Osteocyte (in vitro differentiated cells): ENCODE results near the gene RUNX2. TPM values are rescaled to one million over a fixed set of nuclear protein-coding genes. Genes with fewer than 3 reads are reported as not detected.

Experiments
- DNase-seq: peaks from one replicate; pipeline ENCODE4 v3.0.0; 2021; ENCODE audit warnings: mixed read lengths; ENCODE audit not compliant: unreplicated experiment; ENCODE audit errors: extremely low spot score
- H3K27ac Mint-ChIP-seq: one replicate; pipeline ENCODE4 v1.8.0; 2021; ENCODE audit warnings: mild to moderate bottlenecking, mixed read lengths; ENCODE audit not compliant: unreplicated experiment
- H3K27me3 Mint-ChIP-seq: one replicate; pipeline ENCODE4 v1.8.0; 2021; ENCODE audit warnings: mixed read lengths; ENCODE audit not compliant: unreplicated experiment
- H3K36me3 Mint-ChIP-seq: one replicate; pipeline ENCODE4 v1.8.0; 2021; ENCODE audit warnings: mixed read lengths; ENCODE audit not compliant: unreplicated experiment
- H3K4me1 Mint-ChIP-seq: one replicate; pipeline ENCODE4 v1.8.0; 2021; ENCODE audit warnings: mixed read lengths; ENCODE audit not compliant: unreplicated experiment
- H3K4me3 Mint-ChIP-seq: one replicate; pipeline ENCODE4 v1.8.0; 2021; ENCODE audit warnings: mild to moderate bottlenecking, moderate library complexity, mixed read lengths; ENCODE audit not compliant: unreplicated experiment
- H3K9me3 Mint-ChIP-seq: one replicate; pipeline ENCODE4 v1.8.0; 2021; ENCODE audit warnings: mixed read lengths; ENCODE audit not compliant: unreplicated experiment
- total RNA-seq: library from RNA; stranded (reverse); gene quantifications from 2 replicates; pipeline ENCODE4 v1.2.1, GENCODE V29; 2021
- TF ChIP-seq, protein P1 (sequence below): fragments of 200-600 bp; sonication (generic); IDR thresholded peaks from 2 replicates; pipeline ENCODE4 v1.5.0; 2021; ENCODE audit warnings: antibody characterized with exemption, mild to moderate bottlenecking, moderate library complexity

The RUNX2 gene
- total RNA-seq, 1 donor from 2014 or later, result 28.1 TPM

DNA sequence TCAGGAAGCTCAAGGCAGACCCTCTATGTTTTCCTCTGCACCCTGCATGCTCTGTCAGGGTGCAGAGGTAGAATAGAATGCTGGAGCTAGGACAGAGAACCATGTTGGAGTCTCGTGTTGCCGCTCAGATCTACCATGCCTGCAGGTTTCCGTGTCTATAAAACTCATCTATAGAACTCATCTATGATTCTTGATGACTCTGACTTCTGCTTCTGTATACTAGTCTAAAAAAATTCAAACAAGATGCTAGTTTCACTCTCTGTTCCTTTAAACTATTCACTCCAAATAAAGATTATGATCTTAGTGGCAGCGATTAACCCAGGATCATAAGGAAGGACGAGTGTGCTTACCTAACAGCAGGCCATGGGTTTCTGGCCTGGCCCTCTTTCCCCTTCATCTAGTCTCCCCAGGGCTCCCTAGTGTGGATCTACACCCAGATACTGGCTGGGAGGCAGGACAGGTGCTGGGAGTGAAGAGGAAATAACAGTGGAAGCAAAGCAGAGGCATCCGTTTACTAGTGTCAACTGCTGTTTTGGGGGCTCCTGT is 212.3 kb downstream of the RUNX2 start:
- no peak overlapping the region for H3K4me3 Mint-ChIP-seq
- peaks cover 28% of the 10 kb centered on the region for H3K4me1 Mint-ChIP-seq
- DNase-seq, result no peak
- no peak overlapping the region for H3K27ac Mint-ChIP-seq
- TF ChIP-seq, protein P1, sequence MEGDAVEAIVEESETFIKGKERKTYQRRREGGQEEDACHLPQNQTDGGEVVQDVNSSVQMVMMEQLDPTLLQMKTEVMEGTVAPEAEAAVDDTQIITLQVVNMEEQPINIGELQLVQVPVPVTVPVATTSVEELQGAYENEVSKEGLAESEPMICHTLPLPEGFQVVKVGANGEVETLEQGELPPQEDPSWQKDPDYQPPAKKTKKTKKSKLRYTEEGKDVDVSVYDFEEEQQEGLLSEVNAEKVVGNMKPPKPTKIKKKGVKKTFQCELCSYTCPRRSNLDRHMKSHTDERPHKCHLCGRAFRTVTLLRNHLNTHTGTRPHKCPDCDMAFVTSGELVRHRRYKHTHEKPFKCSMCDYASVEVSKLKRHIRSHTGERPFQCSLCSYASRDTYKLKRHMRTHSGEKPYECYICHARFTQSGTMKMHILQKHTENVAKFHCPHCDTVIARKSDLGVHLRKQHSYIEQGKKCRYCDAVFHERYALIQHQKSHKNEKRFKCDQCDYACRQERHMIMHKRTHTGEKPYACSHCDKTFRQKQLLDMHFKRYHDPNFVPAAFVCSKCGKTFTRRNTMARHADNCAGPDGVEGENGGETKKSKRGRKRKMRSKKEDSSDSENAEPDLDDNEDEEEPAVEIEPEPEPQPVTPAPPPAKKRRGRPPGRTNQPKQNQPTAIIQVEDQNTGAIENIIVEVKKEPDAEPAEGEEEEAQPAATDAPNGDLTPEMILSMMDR, result no peak
- no peaks in the 10 kb centered on the region for H3K9me3 Mint-ChIP-seq
- no peaks in the 10 kb centered on the region for H3K27me3 Mint-ChIP-seq
- H3K36me3 Mint-ChIP-seq, result peaks cover 14% of the 10 kb centered on the region

DNA sequence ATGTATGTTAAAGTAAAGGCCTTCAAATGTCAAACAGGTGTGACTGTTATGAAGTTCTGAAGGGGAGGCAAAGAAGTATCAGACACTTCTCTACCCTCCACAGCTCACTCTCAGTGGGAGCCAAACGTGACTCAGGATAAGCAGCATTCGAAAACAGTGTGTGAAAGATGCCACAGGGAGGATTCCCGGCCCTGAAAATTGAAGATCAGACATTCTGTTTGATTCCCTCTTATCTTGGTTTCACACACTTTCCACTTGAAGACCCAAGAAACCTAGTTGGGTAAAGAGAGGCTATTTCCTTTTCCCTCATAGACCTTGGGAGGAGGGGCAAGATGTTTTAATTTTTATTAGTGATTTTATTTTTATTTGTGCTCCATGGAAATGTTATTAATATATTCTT is 213.8 kb downstream of the RUNX2 start:
- TF ChIP-seq, protein P1, result no peak
- Mint-ChIP-seq H3K4me3 (no peak overlapping the region), H3K36me3 (peaks cover 11% of the 10 kb centered on the region), H3K4me1 (peaks cover 28% of the 10 kb centered on the region), H3K27ac (no peak overlapping the region), H3K27me3 (no peaks in the 10 kb centered on the region), H3K9me3 (no peaks in the 10 kb centered on the region)
- no peak for DNase-seq

DNA sequence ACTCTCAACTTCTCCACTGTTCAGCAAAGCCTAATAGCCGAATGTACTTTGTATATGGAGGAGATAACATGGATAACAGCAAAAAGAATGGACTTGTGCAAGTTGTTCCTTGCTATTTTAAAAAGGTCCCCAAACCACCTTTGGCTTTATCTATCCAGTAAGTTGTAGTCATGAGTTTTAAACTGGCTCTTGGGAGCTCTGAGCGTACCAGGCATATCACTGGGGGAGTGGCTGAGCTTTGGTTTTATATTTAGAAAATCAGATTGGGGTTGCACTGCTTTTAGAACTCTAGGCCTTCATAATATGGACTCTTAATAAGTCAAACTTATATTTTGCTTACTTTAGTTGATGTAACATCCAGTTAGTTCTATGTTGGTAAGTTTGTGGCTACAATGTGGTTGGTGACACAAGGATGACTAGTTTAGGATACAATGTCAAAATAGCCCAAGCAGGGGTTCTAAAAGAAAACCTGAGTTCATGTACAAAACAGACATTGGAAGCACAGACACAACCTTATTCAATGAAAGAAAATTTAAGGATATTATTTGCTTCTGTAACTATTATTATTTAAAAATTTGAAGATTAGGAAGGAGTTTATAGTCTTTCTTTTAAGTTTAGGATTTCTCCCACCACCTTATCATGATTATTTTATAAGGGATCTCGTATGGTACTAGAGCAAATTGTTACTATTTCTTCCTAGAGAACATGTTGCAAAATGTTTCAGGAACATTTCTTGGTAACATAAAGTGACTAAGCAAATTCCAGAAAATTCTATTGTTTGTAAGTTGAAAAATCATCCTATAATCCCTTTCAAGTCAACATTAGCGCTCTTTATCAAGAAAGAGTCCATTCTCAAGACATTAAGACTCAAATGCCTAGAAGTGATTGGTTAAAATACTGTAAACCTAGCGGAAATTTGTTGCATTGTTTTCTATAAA is 215.4 kb downstream of the RUNX2 start:
- peaks cover 24% of the 10 kb centered on the region for H3K36me3 Mint-ChIP-seq
- no peaks in the 10 kb centered on the region for H3K27me3 Mint-ChIP-seq
- TF ChIP-seq, protein P1, result no peak
- H3K27ac Mint-ChIP-seq, result no peak overlapping the region
- H3K9me3 Mint-ChIP-seq, result no peaks in the 10 kb centered on the region
- peaks cover 22% of the 10 kb centered on the region for H3K4me1 Mint-ChIP-seq
- no peak for DNase-seq
- H3K4me3 Mint-ChIP-seq, result no peak overlapping the region

DNA sequence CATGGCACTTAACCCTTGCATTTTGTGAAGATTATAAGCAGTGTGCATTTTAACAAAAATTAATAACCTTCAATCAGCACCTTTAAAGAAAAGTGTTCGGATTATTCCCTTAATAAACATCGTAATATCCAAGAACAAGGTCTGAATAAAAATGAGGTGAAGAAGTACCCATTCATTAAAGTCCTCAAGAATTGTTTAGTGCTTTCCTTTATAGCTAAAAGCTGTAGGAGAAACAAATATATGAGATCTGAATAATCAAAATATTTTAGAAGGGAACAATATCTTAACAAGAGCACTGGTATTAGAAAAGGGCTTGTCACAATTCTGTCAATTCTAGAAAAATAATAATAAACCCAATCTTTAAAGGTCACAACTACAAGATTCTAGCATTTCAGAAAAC is 217.3 kb downstream of the RUNX2 start:
- TF ChIP-seq, protein P1, result no peak
- Mint-ChIP-seq H3K27me3 (no peaks in the 10 kb centered on the region), H3K27ac (no peak overlapping the region), H3K4me1 (peaks cover 26% of the 10 kb centered on the region), H3K9me3 (no peaks in the 10 kb centered on the region), H3K36me3 (peaks cover 26% of the 10 kb centered on the region), H3K4me3 (no peak overlapping the region)
- DNase-seq, result no peak
